Measurements from ENCODE around the gene WDPCP.
"Not testable (repeated sequence)": the region's sequence is repeated elsewhere in the genome, so short reads cannot be mapped to it uniquely, and the experiment has no call there.

Gene WDPCP

DNA sequence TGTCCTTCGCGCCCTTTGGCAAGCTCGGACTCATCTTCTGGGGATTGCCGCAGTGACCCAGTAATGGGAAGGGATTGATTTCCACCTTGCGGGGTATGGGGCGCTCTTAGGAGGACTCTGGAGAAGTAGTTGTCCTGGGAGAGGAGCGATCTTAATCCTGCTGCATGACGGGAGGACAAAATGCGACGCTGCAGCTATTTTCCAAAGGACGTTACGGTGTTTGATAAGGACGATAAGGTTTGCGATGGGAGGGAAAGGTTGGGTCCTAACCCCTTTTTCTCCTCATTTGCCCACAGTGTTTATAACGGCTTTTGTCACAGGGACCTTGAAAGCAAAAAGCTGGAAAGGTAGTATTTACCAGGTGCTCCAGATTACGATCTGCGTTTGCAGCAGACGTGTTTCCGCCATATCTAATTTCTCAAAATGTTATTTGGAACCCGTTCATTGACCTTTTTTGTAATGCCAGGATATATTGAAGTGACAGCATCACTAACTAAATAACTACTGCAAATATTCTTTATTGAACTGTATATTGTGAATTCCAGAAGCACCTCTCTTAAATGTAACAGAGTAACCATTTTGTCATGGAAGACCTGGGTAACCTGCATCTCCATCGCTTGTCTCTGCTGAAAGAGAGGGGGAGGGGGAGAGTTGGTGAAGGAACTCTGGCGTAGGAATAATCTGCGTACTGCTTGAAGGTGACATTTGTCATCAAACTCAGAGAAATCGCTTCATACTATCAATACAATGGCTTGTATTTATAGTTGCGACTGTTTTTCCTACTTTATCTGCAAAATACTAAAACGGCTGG is 1.1 kb upstream of the WDPCP start:
- DNase-seq: no peak

DNA sequence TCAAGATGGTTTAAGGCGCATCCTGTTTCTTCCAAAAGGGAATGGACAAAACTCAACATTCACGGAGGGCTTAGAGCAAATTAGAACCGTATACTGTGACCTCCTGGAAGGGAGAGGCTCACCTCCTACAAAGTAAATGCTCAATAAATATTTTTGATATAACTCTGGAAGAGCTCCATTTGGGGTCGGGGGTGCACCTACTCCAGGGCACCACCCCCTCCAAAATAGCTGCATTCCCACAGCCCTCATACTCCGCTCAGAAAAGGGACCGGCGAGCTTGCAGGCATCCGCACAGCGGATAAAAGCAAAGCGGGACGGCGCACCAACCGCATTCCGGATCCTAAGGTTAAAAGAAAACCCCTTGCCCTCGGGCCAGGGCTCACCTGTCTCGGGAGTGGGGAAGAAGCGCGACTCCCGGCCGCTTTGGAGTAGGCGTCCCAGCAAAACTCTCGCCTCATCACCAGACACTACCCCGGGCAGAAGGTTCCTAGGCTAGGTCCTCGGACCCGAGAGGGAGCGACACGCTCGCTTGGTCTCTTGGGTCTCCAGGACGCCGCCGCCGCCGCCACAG is 378 bp downstream of the WDPCP start:
- no peak for DNase-seq

DNA sequence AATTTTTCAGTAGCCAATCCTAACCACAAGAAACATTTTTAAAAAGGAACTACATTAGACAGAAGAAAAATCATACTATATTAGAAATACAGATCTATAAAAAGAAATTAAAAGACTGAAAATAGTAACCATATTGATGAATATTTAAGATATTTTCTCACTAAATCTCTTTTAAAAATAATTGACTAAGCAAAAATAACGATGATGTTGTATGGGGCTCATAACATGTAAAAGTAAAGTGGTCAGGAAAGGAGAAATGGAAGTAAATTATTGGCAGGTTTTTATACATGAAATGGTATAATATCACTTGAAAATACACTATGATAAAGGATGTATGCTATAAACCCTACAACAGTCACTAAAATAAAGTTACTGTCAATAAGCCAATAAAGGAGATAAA is 5.4 kb downstream of the WDPCP start:
- DNase-seq: no peak

DNA sequence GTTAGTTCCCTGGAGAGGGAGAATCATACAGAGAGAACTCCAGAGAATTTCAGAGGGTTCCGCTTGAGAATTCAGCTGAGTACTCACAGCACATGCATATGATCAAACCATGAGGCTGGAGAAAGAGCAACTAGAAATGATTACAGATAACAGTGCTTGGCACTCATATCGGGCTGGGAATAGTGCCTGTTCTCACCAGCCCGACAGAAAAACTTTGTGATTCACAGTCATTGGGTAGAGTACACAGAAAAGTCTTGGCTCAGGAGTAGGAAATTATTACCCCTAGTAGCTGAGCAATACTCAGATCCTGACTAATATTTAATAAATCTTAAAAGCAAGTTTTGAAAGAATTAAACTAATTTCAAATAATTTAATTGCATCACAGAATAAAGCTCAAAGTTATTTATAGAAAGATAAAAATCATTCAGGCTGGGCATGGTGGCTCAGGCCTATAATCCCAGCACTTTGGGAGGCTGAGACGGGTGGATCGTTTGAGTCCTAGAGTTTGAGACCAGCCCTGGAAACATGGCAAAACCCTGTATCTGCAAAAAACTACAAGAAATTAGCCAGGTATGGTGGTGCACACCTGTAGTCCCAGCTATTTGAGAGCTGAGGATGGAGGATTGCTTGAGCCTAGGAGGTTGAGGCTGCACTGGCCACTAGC is 6.8 kb downstream of the WDPCP start:
- no peak for DNase-seq

DNA sequence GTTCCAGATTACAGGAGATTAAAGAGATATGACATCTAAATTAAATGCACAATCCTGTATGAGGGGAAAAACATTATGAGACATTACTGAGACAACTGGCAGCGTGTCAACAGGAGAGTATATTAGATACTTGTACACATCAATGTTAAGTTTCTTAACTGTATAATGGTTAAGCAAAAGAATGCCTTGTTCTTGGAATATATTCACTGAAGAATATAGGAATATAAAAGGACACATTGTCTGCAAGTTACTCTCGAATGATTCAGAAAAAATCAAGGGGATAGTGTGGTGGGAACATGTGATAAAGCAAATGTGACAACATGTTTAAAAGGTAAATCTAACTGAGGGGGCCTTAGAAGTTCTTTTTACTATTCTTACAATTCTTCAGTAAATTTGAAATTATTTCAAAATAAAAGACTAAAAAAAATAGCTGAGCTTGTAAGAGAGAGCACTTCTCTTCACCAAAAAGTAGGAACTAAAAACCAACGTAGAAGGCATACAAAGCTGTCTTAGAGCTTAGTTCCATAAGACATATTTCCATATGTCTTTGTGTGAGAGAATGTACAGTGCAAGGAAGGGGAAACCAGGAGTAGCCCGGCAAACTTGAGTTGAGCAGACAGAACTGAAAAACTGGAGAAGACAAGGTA is 7.5 kb downstream of the WDPCP start:
- DNase-seq: no peak

DNA sequence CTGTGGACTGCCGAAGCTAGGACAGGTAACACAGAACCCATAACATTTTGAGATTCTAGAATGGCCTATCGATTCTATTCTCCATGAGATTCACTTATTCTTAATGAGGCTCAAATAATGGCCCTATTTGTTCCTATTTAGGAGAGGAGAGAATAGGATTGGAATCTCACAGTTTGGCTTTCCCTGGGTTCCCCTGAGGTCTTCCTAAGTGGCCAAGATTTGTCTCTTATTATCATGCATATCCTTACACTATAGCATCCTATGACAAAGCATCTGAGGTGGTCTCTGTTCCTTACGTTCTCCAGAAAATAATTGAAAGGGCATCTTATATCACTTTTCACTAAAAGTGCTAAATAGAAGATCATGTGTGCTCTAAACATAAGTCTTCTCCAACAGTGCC is 9.5 kb downstream of the WDPCP start:
- no peak for DNase-seq

DNA sequence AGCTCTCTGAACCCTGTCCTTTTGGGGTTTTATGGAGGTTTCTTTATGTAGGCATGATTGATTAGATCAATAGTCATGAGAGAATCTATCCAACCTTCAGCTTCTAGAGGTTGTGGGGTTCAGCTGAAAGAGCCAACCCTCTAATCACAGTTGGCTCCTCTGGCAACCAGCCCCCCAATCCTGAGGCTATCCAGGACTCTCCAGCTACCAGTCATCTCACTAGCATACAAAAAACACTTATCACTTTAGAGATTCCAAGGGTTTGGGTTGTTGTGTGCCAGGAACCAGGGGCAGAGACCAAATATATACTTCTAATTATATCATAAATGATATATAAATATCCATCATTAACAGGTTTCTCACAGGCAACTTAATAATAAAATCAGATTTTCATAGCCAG is 11.7 kb downstream of the WDPCP start:
- DNase-seq: no peak

DNA sequence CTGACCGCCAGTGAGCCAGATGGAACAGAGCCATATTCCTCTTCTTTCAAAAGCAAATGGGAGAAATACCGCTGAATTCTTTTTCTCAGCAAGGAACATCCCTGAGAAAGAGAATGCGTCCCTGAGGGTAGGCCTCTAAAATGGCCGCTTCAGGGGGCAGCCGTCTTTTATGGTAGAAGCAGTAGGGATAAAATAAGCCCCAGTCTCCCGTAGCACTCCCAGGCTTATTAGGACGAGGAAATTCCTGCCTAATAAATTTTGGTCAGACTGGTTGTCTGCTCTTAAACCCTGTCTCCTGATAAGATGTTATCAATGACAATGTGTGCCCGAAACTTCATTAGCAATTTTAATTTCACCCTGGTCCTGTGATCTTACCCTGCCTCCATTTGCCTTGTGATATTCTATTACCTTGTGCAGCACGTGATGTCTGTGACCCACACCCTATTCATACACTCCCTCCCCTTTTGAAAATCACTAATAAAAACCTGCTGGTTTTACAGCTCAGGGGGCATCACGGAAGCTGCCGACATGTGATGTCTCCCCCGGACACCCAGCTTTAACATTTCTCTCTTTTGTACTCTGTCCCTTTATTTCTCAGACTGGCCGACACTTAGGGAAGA is 14.4 kb downstream of the WDPCP start:
- DNase-seq: not testable (repeated sequence)

DNA sequence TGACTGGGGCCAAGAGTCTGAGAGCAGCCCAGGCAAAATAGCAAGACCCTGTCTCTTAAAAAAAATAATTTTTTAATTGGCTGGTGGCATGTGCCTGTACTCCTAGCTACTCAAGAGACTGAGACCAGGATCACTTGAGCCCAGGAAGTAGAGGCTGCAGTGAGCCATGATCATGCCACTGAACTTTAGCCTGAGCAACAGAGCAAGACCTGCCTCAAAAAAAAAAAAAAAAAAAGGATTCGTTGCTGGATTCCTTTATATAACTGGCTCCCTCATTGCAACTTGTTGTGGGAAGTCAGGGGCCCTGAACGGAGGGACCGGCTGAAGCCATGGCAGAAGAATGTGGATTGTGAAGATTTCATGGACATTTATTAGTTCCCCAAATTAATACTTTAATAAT is 15.3 kb downstream of the WDPCP start:
- DNase-seq: not testable (repeated sequence)

DNA sequence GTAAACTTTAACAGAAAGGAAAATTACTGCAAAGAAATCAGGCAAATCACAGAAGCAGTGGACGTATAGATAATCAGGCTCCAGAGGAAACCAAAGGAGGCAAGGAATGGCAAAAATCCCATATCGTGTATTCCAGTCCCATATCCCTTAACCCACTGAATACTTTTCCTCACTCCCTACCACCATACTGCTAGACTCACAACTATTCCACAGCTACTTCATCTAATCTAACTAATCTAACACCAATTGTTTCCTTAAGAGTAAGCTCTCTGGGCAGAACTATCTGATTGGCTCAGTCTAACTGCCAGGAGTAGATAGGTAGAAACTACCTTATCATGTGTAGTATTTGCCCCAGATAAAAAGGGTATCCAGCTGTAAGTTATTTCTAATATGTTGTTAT is 16.3 kb downstream of the WDPCP start:
- DNase-seq: no peak

DNA sequence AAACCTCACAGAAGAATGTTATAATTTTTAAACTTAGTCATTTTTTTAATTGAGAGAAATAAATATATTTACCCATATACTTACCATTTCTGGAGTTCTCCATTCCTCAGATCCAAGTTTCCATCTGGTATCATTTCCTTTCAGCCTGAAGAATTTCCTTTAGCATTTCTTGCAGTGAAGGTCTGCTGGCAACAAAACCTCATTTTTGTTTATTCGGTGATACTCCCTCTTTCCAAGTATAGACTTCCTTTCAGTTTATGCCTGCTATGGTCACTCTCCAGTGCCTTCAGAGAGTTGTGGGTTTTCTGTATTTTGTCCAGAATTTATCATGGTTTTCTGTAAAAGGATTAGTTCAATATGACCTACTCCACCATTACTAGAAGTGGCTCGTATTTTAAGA is 17.0 kb downstream of the WDPCP start:
- no peak for DNase-seq

DNA sequence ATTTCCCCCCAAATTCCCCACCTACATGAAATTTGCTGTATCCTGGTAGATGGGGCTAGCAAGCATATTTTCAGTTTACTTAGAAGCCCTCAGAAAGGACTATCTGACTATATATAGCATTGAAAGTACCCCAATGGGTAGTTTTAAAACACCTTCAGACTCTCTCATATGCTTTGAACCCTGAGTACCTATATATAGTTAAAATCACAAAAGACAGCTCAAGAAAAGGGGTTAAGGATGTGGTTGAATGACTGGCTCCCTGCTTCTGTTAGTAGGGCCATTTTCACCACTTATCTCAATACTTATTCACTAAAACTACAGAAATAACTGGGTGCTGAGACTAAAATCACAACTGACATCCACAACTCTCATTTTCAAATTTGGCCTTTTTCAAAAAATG is 18.5 kb downstream of the WDPCP start:
- DNase-seq: no peak

DNA sequence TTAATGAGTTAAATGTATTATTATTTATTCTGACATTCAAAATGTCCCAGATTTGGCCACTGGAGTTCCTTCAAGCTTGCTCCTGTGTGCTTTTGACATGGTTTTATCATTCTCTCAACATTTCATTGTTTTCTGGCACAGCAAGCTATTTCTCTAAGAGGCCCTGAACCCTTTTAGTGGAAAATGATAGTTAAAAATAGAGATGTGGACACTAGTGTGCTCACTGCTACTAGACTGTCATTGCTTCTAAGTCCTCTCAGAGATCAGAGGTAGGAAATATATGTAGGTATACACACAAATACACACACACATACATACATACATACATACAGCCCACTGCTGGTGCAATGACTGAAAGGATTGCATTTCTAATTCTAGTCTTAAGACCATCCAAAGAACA is 25.5 kb downstream of the WDPCP start:
- no peak for DNase-seq

DNA sequence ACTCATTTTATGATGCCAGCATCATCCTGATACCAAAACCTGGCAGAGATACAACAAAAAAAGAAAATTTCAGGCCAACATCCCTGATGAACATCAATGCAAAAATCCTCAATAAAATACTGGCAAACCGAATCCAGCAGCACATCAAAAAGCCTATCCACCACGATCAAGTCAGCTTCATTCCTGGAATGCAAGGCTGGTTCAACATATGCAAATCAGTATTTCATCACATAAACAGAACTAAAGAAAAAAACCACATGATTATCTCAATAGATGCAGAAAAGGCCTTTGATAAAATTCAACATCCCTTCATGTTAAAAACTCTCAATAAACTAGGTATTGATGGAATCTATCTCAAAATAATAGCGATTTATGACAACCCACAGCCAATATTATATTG is 29.4 kb downstream of the WDPCP start:
- not testable (repeated sequence) for DNase-seq

DNA sequence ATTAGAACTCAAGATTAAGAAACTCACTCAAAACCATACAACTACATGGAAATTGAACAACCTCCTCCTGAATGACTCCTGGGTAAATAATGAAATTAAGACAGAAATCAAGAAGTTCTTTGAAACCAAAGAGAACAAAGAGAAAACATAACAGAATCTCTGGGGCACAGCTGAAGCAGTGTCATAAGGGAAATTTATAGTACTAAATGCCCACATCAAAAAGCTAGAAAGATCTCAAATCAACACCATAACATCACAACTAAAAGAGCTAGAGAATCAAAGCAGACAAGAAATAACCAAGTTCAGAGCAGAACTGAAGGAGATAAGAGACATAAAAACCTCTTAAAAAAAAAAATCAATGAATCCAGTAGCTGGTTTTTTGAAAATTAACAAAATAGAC is 30.5 kb downstream of the WDPCP start:
- DNase-seq: not testable (repeated sequence)

DNA sequence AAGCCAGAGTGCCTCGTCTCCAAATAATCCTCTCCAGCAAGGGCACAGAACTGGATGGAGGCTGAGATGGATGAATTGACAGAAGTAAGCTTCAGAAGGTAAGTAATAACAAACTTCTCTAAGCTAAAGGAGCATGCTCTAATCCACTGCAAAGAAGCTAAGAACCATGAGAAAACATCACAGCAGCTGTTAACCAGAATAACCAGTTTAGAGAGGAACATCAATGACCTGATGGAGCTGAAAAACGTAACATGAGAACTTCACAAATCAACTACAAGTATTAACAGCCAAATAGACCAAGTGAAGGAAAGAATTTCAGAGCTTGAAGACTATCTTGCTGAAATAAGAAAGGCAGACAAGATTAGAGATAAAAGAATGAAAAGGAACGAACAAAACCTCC is 32.3 kb downstream of the WDPCP start:
- DNase-seq: no peak

DNA sequence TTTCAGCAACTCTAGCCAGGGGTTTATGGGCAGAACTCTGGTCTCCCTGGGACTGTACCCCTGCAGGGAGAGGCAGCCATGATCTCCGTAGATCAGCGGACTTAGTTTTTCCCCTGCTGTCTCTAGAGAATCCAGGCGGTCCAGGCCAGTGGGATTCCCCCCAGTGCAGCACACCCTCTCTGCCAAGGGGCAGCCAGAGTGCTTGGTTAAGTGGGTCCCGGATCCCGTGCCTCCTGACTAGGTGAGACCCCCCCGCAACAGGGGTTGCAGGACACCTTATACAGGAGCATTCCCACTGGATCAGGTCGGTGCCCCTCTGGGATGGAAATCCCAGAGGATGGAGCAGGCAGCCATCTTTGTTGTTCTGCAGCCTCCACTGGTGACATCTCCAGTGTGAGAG is 33.0 kb downstream of the WDPCP start:
- DNase-seq: no peak

DNA sequence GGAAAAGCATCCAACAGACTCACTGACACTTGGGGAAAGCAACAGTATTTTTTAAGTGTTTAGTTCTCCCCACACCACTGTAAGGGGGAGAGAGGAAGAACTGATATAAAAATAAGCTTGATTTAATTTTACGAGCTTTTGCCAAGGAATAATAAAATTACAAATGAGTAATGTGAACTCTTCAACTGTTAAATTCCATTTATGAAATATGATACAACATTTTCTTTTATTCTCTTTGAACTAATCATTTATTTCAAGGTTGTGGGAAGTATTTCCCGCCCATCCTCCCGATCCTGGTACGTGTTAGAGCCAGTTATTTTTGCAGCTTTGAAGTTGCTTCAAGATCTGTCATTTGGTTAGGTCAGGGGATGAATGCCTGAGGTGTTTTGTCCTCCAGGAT is 35.2 kb downstream of the WDPCP start:
- no peak for DNase-seq

DNA sequence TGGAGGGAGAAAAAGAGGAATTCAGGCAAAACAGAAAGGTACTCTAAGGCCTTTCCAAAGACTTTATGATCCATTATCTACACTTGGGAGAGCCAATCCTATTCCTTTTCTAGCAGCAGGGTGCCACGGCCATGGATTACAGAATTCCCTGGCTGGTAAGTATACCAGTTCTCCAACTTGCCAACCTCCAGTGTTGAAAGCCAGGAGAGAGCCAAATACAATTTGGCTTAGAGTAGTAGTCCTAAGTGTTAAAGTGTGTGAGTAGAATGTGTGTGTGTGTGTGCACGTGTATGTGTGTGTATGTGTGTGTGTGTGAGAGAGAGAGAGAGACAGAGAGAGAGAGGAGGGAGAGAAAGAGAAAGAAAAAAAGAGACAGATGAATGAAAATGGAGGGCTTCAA is 43.3 kb downstream of the WDPCP start:
- no peak for DNase-seq

DNA sequence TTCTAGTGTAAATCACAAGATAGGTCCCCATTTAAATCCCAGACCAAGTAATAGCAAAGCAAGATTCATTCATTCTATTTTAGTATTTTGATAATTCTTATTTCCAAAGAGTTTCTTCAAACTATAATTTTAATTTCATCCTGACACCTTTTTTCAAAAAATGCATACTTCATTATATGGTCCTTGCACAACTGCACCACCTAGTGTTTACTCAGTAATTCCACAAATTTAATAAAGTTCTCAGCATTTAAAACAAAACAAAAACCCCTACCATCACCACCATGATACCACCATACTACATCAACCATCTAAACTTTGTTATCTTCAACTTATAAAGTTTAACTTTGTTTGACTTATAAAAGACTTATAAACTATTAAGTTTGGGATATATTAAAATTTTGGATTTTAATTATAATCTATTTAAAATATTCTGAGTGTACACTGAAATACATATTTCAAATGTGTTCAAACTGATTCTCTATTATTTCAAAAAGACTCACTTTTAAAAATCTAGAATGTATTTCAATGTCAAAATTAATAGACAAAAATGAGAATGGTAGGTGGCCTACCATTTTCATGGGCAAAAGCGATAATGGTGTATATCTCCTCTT is 44.2 kb downstream of the WDPCP start:
- no peak for DNase-seq

DNA sequence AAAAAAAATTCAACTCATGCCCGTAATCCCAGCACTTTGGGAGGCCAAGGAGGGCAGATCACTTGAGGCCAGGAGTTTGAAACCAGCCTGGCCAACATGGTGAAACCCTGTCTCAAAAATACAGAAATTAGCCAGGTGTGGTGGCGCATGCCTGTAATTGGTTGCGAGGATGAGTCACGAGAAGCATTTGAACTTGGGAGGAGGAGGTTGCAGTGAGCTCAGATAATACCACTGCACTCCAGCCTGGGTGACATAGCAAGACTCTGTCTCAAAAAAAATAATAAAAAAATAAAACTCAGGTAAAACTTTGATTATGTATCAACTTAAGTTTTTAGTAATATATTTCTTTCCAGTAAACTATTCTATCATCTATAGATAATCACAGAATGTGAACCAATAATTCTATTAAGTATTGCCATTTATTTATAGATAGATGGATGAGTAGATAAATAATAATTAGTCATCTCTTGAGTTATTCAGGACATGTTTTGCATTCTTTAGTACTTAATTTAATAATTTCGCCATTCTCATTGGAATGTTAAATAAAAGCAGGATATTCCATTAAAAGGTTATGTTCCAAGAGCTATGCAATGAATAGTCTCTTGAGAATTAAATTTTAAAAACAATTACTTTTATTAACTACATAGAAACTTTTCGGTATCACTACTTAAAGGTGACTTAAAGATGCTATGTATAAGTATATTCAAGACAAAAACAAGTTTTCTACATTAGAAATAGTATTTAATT is 48.7 kb downstream of the WDPCP start:
- no peak for DNase-seq

DNA sequence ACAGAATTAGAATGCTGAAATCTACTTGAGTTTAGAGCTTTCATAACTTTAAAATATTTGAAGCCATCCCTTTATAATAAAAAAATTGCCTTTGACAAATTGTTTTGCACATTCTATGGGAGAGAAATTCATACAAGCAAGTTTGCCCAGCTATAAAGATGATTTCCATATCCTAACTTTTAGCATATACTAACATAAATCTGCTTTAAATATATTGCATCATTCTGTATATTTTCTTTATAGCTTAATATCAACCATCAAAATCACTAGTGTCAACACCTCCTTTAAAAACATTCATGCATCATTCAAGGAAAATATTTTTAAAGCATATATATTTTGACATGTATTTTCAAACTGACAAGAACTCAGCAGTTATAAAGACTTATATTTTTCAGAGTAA is 49.9 kb downstream of the WDPCP start:
- no peak for DNase-seq

Data from activated CD4-positive, CD25-positive, alpha-beta regulatory T cell (primary cell).